ENCODE results near the gene KIAA1217. TPM values are rescaled to one million over a fixed set of nuclear protein-coding genes. Genes with fewer than 3 reads are reported as not detected.

KIAA1217 gene
- total RNA-seq, 1 donor from 2014 or later = 13.0 TPM

- intact Hi-C loops (cut with DNase I) = no loop called here
These were observed 250.9 kb downstream of the KIAA1217 start for GRCh38 chr10:24459836-24460235.

GRCh38 chr10:24462291-24462813 lies 253.4 kb downstream of the KIAA1217 start:
- no peak overlapping the region for H3K4me3 ChIP-seq
- intact Hi-C loops (cut with DNase I) = no loop called here

More at GRCh38 chr10:24459836-24460235, 250.9 kb downstream of the KIAA1217 start:
- H3K4me3 ChIP-seq = no peak overlapping the region
- H3K27me3 ChIP-seq = no peaks in the 10 kb centered on the region
- DNase-seq (ENCODE audit: low spot score in 2 of 2) = no peak
- H3K27ac ChIP-seq = no peak overlapping the region
- H3K9me3 ChIP-seq = no peaks in the 10 kb centered on the region
- H3K4me1 ChIP-seq = peaks cover 4 to 16% of the 10 kb centered on the region in 2 donors
- no peak for TF ChIP-seq CTCF (IDR thresholded peaks at IDR 0.05)
- H3K36me3 ChIP-seq = no peaks in the 10 kb centered on the region

GRCh38 chr10:24462889-24463552 lies 254.1 kb downstream of the KIAA1217 start:
- Histone ChIP-seq H3K4me1 (peaks cover 4 to 19% of the 10 kb centered on the region in 2 donors), H3K27me3 (no peaks in the 10 kb centered on the region), H3K36me3 (no peaks in the 10 kb centered on the region), H3K9me3 (no peaks in the 10 kb centered on the region), H3K4me3 (no peak overlapping the region), H3K27ac (peak overlapping the region in 1 of 2 donors; percentile 60)
- intact Hi-C loops (cut with DNase I) = no loop called here
- TF ChIP-seq CTCF (IDR thresholded peaks at IDR 0.05) = no peak
- DNase-seq (ENCODE audit: low spot score in 2 of 2) = no peak

More at GRCh38 chr10:24462291-24462813, 253.4 kb downstream of the KIAA1217 start:
- Histone ChIP-seq H3K4me1 (peaks cover 4 to 19% of the 10 kb centered on the region in 2 donors), H3K27ac (no peak overlapping the region), H3K36me3 (no peaks in the 10 kb centered on the region), H3K9me3 (no peaks in the 10 kb centered on the region), H3K27me3 (no peaks in the 10 kb centered on the region)
- TF ChIP-seq CTCF (IDR thresholded peaks at IDR 0.05) = no peak
- DNase-seq (ENCODE audit: low spot score in 2 of 2) = no peak

GRCh38 chr10:24463611-24464426 lies 254.9 kb downstream of the KIAA1217 start:
- Histone ChIP-seq H3K4me1 (peaks cover 4 to 19% of the 10 kb centered on the region in 2 donors), H3K4me3 (no peak overlapping the region), H3K27me3 (no peaks in the 10 kb centered on the region), H3K9me3 (no peaks in the 10 kb centered on the region), H3K27ac (peak overlapping the region; percentile 24 to 60), H3K36me3 (no peaks in the 10 kb centered on the region)
- TF ChIP-seq CTCF (IDR thresholded peaks at IDR 0.05) = no peak
- intact Hi-C loops (cut with DNase I) = no loop called here
- no peak for DNase-seq (ENCODE audit: low spot score in 2 of 2)

- Histone ChIP-seq H3K27ac (peak overlapping the region; percentile 47 to 62), H3K4me1 (peaks cover 4 to 19% of the 10 kb centered on the region in 2 donors), H3K27me3 (no peaks in the 10 kb centered on the region), H3K9me3 (no peaks in the 10 kb centered on the region), H3K4me3 (peak overlapping the region in 1 of 2 donors; percentile 29), H3K36me3 (no peaks in the 10 kb centered on the region)
- no peak for TF ChIP-seq CTCF (IDR thresholded peaks at IDR 0.05)
- no peak for DNase-seq (ENCODE audit: low spot score in 2 of 2)
- intact Hi-C loops (cut with DNase I) = loop anchor here (5.0 kb wide), 1 partner anchor 83 kb away; no protein-coding TSS in a partner anchor
These were observed 256.4 kb downstream of the KIAA1217 start for GRCh38 chr10:24465124-24465874.
